Amniotic epithelial cell (primary cell): ENCODE results near the gene VAV2.

ENCODE experiments used
- DNase-seq: peaks from one replicate; pipeline ENCODE4 v3.0.0-alpha.2; 2010; ENCODE audit warnings: low read depth

VAV2 gene

GRCh38 chr9:133979921-133980863 lies 11.9 kb downstream of the VAV2 start:
- DNase-seq, result no peak

- peak; percentile 17 for DNase-seq
These were observed 12.7 kb downstream of the VAV2 start for GRCh38 chr9:133979273-133979920.

GRCh38 chr9:133978899-133979272 lies 13.2 kb downstream of the VAV2 start:
- DNase-seq, result no peak

DNA sequence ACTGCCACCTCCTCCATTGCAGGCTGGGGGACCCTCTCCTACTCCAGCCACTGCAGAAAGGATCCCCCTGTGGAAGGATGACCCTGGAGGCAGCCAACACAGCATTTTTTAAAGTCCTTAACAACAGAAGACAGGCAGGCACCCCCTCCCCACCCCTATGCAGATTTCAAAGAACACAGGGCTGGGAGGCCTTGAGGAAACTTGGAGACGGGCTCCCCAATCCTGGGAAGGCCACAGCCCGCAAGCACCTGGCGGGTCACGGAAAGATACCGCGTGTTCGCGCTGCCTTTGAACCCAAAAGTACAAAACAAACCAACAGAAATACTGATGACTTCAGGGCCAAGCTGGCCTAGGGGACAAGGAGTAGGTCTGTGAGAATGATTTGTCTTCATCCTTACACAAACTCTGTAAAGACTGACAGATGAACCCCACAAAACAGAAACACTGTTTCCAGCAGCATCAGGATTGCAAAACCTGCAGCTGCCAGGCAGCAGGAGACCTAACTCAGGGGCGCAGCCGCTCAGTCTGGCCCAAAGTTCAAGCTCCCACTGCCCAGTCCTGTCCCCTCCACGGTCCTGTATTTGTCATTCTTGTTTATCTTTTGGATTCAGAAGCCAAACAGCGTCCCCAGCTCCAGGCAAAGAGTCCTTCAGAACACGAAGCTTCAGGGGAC lies 13.8 kb downstream of the VAV2 start:
- no peak for DNase-seq

- DNase-seq, result no peak
These were observed 14.5 kb downstream of the VAV2 start for GRCh38 chr9:133977421-133978201.

- no peak for DNase-seq
These were observed 15.2 kb downstream of the VAV2 start for GRCh38 chr9:133976887-133977286.

DNA sequence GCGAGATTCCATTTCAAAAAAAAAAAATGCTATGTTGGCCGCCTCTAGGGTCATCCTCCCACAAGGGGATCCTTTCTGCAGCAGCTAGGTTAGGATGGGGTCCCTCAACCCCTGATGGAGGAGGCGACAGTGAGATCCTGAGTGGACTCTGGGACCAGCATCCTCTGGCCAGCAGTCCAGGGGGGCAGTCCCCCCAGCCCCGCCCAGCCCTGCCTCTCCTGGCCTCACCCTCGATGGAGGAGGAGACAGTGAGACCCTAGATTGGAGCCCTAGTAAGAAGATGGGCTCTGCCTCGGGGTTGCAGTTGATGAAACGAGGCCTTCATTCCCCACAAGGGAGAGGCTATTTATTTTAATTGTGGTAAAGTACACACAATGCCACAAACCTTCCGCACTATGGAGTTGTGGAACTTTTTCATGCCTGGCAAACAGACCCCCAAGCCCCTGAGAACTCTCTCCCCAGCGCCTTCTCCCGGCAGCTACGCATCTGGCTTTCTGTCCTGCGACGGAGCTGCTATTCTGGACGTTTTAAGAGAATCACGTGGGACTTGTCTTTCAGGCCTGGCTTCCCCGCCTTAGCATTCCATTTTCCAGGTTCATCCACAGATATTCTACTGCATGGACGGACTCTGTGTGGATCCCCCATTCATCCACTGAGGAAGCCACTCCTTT lies 15.8 kb downstream of the VAV2 start:
- no peak for DNase-seq

GRCh38 chr9:133975511-133975910 lies 16.6 kb downstream of the VAV2 start:
- DNase-seq, result no peak

GRCh38 chr9:133974631-133975341 lies 17.3 kb downstream of the VAV2 start:
- peak; percentile 86 for DNase-seq

GRCh38 chr9:133973791-133974630 lies 18.1 kb downstream of the VAV2 start:
- no peak for DNase-seq

DNA sequence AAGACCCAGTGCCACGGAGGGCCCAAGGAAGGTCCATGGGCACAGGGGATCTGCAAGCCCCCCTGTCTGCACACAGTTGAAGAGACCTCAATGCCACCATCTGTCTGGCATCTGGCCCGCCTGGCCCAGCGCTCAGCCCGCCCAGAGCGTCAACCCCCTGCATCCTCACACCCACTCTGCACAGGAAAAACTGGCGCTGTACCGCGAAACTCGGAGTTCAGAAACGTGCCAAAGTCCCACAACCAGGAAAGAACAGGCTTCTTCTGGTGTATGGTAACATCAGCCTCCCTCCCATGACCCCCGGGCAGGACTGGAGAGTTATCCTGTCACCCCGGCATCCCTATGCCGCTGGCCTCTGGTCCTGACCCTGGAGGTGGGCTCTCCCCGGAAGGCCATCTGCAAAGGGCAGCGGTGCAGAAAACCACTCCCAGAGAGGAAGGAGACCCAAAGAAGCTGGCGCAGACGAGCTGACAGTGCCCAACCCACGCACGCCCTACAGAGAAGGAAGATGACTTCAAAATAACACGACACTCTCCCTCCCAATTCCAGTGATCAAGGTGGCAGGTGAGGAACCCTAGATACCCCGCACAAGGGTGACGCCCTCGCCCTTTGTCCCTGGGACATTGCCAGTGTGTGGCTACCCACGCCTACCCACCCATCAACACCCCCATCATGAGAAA lies 18.9 kb downstream of the VAV2 start:
- DNase-seq, result no peak

- DNase-seq, result peak; percentile 43
These were observed 19.9 kb downstream of the VAV2 start for GRCh38 chr9:133971981-133972941.

DNA sequence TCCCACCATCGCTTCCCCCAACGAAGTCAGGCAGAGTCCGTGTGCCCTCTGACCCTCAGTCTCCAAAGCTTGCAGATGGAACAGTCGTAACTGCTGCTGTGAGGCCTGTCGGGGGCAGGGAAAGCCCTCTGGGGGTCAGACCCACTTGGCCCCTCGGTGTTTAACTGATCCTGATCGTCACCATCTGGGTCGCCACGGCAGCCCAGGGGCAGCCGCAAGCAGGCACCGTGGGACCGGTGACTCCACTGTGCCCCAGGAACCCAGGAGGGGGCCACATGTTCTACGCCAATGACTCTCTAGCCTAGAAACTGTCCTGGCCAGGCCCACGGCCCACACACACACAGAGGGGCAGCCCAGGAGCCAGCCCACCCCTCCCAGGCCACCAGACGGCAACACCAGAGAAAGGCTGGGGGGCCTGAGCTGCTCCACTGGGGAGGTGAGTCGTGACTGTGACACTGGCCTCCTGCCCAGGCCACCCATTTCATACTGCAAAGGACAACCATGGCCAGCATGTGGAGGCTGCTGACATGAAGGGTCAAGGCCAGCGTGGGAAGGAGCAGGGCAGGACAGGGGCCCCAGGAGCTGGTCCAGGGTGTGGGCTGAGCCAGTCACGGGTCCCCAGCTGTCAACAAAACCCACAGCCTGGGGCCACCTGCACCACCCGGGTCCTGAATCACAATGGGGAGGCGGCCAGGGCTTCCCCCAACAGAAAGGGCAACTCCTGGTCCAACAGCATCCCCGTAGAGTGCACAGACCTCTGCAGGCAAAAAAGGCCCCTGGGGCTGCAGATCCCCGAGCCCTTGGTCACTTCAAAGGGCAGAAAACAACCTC lies 20.8 kb downstream of the VAV2 start:
- no peak for DNase-seq

DNA sequence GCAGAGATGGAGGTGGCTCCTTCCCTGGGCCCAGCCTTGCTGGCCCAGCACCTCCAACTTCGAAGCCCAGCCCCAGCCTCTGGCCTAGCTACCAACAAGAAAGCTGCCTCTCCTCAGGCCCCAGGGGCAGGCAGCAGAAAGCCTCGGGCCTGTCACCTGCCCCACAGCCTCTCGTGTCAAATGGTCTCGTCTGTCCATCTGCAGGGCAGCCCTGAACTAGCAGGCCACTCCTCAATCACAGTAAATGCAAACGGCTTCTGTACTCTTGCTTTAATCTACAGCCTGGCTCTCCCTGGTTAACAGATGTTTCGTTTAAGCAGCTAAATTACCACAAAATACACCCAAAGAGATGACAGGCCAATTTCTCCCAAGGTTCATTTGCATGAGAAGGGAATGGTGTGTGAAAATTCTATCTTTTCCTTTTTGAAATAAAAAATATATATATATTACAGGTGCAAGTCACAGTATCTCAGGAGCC lies 21.5 kb downstream of the VAV2 start:
- no peak for DNase-seq

GRCh38 chr9:133969681-133970580 lies 22.2 kb downstream of the VAV2 start:
- no peak for DNase-seq
